Activated T-helper 1 cell treated with Interleukin-2 at 50 U/mL for 16 hours (primary cell): Measurements from ENCODE around the gene CD96.

ENCODE experiments used
- DNase-seq: peaks from one replicate; pipeline ENCODE4 v3.0.0-alpha.2; 2020; ENCODE audit warnings: low read depth

The CD96 gene

DNA sequence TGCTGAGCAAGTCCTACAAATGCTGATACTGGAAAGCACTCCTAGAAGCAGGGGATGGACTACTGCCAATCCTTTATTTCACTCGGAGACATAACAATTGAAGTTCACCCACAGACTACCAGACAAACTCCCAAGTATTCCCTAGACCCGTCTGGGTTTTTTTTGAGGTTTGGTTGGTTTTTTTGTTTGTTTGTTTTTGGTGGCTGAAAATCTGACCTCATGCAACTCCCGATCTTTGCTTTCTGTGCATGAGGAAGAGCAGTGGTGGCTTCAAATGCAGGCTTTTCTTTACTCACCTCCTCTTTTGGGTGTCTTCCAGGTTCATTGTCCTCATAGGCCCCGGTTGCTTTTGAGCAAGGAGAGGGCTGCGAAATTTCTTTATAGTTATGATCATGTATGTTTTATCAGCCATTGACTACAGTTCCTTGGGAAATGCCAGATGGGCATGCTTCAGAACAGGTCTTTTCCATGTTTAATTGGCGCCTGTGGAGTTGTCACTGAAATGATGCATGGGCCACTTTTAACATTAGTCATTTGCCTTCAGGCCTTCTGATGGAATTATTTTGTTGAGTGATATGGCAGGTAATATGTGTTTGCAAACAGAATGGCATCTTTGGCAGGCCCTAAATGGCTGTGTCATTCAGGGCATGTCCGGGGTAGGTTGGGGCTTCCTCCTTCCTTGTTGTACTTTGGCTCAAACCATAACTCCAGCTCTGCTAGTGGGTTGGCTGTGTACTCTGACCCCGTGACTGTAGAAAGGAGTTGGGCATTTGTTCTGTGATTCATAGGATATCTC, 134.4 kb downstream of the CD96 start:
- no peak for DNase-seq

DNA sequence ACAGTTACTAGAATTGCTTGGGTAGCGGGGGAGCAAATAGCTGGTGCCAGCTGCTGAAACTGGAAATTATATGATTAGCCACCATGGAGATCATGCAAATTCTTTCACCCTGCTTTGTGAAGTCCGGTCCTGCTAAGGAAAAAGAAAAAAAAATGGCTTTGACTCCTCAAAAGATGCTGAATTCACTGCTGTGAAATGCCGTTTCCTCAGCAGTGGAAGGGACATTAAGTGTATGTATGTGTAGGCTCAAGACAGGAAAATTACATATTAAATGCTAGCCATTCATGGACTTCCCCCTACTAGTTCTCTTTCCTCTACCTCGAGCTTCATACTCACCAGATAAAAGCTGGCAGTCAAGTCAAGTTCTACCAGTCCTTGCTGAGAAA, 135.0 kb downstream of the CD96 start:
- DNase-seq: no peak

DNA sequence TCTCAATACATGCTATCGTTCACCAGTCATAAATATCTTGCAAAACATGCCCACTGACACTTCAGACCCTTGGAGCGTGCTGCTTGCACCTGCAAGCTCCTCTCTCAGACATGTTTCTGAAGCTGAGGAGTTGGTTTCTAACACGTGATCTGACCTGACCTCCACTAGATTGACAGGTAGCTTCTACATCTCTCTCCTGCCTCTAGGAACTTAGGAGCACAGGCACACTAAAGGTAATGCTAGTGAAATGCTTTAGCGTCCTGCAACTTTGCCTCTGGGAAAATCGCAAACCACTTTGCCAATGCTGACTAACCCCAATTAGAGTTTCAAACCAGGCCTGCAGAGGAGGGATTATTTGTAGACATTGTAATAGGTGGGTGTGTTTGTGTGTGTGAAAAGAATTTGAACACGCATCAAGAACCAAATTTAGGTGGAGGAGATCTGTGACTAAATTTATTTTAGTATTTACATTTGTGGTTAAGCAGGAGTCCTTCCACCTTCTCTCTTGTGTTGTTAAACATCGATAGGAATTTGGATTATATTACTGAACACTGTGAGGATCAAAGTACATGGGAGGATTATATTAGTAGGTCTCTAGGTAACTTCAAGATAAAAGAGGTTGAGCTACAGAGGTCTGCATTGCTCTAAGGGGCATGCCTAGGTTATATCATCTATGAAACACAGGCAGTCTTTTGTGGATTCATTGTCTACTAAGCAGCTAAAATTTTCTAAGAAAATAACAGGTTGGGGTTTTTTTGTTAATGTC, 139.8 kb downstream of the CD96 start:
- DNase-seq: no peak

DNA sequence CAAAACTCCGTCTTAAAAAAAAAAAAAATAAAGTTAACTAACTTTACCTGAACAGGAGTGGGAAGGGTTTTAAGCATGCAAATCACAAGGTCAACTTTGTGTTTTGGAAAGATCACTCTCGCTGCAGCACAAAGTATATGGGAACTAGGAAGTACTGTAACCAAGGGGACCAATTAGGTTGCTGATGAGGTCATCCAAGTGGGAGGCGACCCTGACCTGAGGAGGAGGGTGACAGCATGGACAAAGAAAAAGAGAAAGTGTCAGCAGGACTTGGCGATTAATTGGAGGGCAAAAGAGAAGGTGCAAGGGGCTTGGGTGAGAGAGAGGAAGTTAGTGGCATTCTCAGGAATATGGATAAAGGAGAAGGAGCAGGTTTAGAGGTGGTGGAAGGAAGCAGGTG, 142.6 kb downstream of the CD96 start:
- DNase-seq: no peak

DNA sequence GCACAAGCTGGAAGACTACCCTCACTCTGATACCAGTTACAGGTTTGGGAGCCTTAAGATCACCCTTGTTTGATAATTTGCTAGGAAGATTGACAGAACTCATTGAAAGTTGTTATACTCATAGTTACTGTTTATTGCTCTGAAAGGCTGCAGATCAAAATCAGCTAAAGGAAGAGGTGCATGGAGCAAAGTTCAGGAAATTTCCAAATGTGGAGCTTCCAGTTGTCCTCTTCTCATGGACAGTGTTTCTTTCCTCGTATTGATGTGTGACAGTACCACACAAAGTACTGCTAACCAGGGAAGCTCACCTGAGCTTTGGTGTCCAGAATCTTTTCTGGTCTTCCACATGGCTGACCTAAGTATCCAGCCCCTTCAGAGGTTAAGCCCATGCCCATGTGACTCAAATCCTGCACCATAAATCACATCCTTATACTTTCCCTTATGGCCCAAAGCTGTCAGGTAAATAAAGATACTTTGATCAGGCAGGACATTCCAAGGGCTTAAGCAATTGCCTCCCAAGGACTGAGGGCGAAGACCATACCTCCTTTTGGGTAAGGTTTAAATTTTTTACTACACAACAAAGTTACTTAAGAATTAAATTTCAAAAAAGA, 146.3 kb downstream of the CD96 start:
- no peak for DNase-seq

DNA sequence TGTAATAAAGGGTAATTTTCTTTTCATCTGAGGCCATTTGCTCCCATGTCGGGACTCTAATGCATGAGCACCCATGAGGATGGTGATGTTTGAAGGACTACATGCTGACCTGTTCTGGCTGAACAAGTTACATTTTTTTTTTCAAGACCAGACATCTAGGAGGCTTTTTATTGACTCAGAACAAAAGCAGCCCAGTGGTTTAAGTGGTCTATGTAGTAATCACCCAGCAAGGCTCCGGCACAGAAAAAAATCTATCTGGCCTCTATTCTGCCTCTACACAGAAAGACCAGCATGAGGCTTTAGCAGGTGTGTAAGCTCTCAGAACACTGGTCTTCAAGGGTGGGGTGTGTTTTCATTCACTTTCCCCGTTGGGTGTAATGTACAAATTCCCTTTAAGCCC, 148.2 kb downstream of the CD96 start:
- DNase-seq: no peak

DNA sequence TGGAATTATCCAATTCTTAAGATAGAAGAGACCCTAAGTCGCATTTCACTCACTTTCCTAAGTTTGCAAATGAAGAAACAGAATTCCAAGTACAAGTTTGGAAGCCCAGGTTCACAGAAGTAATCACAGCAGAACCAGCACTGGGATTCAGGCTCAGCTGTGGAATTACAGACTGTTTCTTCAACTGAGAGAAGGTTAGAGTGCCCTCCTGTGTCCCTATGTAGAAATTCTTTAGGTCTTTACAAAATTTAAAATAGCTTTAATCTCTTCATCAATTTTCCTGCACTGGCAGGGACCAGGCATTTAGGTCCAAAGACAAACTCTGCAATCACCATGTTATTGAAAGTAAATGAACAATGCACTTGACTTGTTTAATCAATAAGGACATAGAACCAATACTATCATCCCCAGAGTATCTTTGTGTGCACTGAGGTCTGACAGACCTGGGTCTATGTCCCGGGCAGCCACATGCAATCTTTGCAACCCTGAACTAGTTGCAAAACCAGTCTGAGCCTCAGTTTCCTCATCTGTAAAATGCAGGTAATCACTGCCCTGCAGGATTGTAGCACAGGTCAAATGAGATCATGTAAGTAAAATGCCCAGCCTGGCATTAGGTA, 149.4 kb downstream of the CD96 start:
- no peak for DNase-seq

DNA sequence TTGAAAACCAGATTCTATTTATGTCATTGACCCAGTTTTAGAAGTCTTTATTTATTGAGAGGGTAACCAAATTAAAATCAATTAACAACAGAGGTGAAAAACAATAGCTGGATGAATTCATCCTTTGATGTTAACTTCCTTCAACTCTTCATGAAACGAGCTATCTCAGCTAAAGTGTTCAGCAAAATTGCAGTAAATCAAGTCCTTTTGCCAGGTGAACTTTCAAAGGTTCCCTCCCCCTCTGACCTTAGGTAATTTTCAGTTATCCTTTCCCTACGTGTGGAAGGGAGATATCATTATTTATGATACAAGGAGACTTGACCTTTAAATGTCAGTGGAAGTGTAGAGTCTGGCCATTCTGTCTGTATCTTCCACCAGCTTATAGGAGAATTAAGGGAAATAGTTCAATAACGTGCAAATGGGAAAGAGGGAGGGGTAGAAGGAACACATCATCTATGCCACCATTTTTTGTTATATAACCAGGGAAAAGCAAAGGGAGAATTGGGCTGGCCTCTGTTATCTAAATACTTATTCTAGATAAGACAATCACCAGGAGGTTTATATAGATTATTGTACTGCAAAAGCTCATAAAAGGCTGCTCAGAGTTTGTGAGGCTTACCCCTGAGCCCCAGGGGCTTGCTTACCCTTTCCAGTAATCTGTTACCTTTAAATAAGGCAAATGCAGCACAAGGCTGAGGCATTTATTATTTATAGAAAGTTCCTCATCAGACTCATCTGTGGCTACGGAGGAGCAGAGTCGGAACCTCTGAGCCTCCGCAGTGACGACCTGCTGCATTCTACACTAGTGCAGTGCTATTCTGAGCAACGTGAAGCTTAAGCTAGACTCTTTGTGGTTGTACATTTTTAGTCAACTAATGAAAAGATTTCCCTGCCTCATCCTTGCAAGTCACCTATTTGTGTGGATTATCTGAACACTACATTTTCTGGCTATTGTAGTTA, 150.9 kb downstream of the CD96 start:
- no peak for DNase-seq

DNA sequence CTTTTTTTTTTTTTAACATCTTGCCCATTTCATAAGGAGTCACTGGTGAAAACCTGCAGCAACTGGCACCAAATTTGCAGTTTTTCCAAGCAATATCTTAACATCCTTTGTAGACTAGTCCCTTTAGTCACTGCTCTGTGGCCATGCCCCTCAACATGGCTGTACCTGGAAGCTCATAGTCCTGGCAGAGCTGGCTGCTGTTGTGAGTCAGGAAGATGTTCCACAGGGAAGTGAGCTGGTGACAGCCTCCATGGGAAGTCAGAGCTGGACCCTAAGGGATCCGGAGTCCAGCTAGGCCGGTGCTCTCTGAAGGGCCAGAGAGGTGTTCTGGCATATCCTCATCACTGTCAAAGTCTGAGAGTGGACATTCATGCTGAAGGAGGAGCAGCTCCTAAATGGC, 152.5 kb downstream of the CD96 start:
- no peak for DNase-seq

DNA sequence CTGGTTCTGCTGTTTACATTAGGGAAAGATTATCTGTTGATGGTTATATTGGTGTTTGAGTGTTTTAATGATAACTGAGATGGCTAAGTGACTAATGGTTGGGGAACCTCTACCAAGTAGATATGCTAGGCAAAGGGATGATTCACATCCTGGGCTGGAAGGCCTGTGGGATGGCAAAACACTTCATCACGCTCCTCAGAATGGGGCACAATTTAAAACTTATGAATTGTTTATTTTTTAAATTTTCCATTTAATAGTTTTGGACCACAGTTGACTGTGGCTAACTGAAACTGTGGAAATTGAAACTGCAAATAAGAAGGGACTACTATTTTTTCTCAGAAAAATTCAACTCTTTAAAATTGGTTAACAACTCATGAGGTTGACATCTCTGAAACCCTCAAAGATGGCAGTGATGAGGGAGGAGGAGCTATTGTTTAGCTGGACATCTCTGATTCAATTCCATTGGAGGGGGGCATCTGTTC, 153.7 kb downstream of the CD96 start:
- DNase-seq: no peak

DNA sequence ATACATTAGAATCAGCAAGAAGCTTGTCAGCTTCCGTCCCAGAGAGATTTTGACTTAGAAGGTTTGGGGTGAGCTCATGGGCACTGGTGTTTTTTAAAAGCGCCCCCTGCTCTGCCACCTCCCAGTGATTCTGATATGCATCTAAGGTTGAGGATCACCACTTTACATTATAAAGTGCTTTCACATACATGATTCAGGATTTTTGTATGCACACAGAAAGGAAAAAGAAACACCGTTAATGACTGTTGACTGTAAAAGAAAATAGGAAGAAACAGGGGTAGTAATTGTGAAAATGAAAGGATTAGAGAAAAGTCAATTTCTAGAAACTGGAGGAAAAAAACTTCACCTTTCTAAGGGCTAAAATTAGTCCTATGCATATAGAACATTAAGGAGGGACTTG, 158.1 kb downstream of the CD96 start:
- DNase-seq: no peak

DNA sequence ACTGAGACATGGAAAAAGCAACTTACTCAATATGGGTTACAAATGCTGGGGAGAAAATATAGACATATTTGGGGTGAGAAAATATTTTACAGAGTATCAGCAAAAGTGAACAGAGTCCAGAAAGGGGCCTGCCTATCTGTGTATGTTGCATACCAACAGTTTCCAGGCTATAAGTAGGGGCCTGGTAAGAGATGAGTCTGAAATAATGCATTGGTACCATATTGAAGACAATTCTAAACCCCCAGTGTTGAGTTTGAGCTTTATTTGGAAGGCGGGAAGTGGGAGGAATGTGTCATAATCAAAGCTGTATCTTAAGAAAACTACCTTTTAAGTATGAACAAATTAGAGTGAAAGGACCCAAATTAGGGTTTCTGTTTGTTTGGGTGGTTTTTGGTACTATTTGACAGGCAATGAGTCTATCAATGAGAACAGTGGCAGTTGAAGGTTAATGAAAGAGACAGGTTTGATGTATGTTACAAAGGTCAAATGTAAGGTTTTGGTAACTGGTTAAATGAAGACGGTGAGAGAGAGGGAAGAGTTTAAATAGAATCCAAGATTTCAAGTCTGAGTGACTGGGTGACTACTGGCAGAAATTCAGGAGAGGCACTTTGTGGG, 159.4 kb downstream of the CD96 start:
- DNase-seq: no peak
